GM23338 (cell line): ENCODE results near the gene NBAS. TPM values are rescaled to one million over a fixed set of nuclear protein-coding genes. Genes with fewer than 3 reads are reported as not detected.

Experiments used
- ATAC-seq: fragments of 200-7000 bp; cut with Tn5 transposase; 3 replicates; pipeline ENCODE4 v1.9.1; 2020
- DNase-seq: peaks from one replicate; pipeline ENCODE4 v3.0.0-alpha.2; 2015; ENCODE audit warnings: low spot score
- H2AFZ ChIP-seq: fragments of 200-600 bp; sonication (generic); 2 replicates; pipeline ENCODE4 v1.8.0; 2016; ENCODE audit warnings: antibody characterized with exemption, mild to moderate bottlenecking, moderate library complexity
- H3F3A ChIP-seq: fragments of 200-600 bp; sonication (generic); replicated peaks from 2 replicates; pipeline ENCODE4 v1.8.0; 2017; ENCODE audit warnings: antibody characterized with exemption, mixed run types, low read depth
- H3K27ac ChIP-seq: fragments of 200-600 bp; sonication (generic); 2 replicates; pipeline ENCODE4 v1.6.1; 2016; ENCODE audit warnings: low read depth
- H3K27me3 ChIP-seq: fragments of 200-600 bp; sonication (generic); 2 replicates; pipeline ENCODE4 v1.8.0; 2016; ENCODE audit warnings: mild to moderate bottlenecking, mixed run types, moderate library complexity; ENCODE audit not compliant: insufficient read depth
- H3K36me3 ChIP-seq: fragments of 200-600 bp; sonication (generic); 2 replicates; pipeline ENCODE4 v1.8.0; 2016; ENCODE audit warnings: mild to moderate bottlenecking; ENCODE audit not compliant: insufficient read depth
- H3K4me1 ChIP-seq: fragments of 200-600 bp; sonication (generic); 2 replicates; pipeline ENCODE4 v1.8.0; 2016; ENCODE audit warnings: mild to moderate bottlenecking, moderate library complexity; ENCODE audit not compliant: insufficient read depth
- H3K4me2 ChIP-seq: fragments of 200-600 bp; sonication (generic); 2 replicates; pipeline ENCODE4 v1.7.1; 2017; ENCODE audit warnings: mixed run types
- H3K4me3 ChIP-seq: fragments of 200-600 bp; sonication (generic); 2 replicates; pipeline ENCODE4 v1.6.1; 2016; ENCODE audit warnings: mixed run types
- H3K79me2 ChIP-seq: fragments of 200-600 bp; sonication (generic); replicated peaks from 2 replicates; pipeline ENCODE4 v1.8.0; 2017; ENCODE audit warnings: mild to moderate bottlenecking; ENCODE audit not compliant: insufficient read depth
- H3K9me2 ChIP-seq: fragments of 200-600 bp; sonication (generic); 2 replicates; pipeline ENCODE4 v1.8.0; 2017; ENCODE audit not compliant: insufficient read depth
- H4K20me1 ChIP-seq: fragments of 200-600 bp; sonication (generic); replicated peaks from 2 replicates; pipeline ENCODE4 v1.8.0; 2017; ENCODE audit warnings: mild to moderate bottlenecking; ENCODE audit not compliant: insufficient read depth
- H3K27ac Mint-ChIP-seq: 2 replicates; pipeline ENCODE4 v1.8.0; 2020; ENCODE audit warnings: inconsistent platforms, mild to moderate bottlenecking, moderate library complexity, mixed read lengths
- H3K27me3 Mint-ChIP-seq: 3 replicates; pipeline ENCODE4 v1.8.0; 2022; ENCODE audit warnings: low read depth, mild to moderate bottlenecking, moderate library complexity, mixed read lengths, inconsistent platforms; ENCODE audit not compliant: insufficient read depth, poor library complexity
- H3K36me3 Mint-ChIP-seq: 3 replicates; pipeline ENCODE4 v1.8.0; 2021; ENCODE audit warnings: low read depth, mild to moderate bottlenecking, inconsistent platforms, moderate library complexity, mixed read lengths
- H3K4me1 Mint-ChIP-seq: 3 replicates; pipeline ENCODE4 v1.8.0; 2020; ENCODE audit warnings: mild to moderate bottlenecking, inconsistent platforms, mixed read lengths
- H3K4me3 Mint-ChIP-seq: 3 replicates; pipeline ENCODE4 v1.8.0; 2021; ENCODE audit warnings: moderate library complexity, mild to moderate bottlenecking, inconsistent platforms, mixed read lengths
- H3K9me3 Mint-ChIP-seq: 3 replicates; pipeline ENCODE4 v1.8.0; 2020; ENCODE audit warnings: moderate library complexity, mild to moderate bottlenecking, inconsistent platforms, mixed read lengths
- CREB1 ChIP-seq: fragments of 250-450 bp; sonication (Bioruptor Pico); IDR thresholded peaks from 2 replicates; pipeline ENCODE4 v1.5.0; 2020; ENCODE audit warnings: low read depth, mild to moderate bottlenecking, moderate library complexity
- EZH2 ChIP-seq: fragments of 200-600 bp; sonication (generic); IDR thresholded peaks from one replicate; pipeline ENCODE4 v1.8.0; 2017; ENCODE audit warnings: antibody characterized with exemption, mild to moderate bottlenecking, low read depth; ENCODE audit not compliant: unreplicated experiment
- EZH2phosphoT487 ChIP-seq: fragments of 200-600 bp; sonication (generic); IDR thresholded peaks from one replicate; pipeline ENCODE4 v1.8.1; 2018; ENCODE audit warnings: antibody characterized with exemption; ENCODE audit not compliant: unreplicated experiment
- JUNB ChIP-seq: IDR thresholded peaks from one replicate; pipeline ENCODE4 v1.6.1; 2016; ENCODE audit warnings: antibody characterized with exemption; ENCODE audit not compliant: unreplicated experiment
- NANOG ChIP-seq: IDR thresholded peaks from 2 replicates; pipeline ENCODE4 v1.6.1; 2016; ENCODE audit warnings: antibody characterized with exemption, borderline replicate concordance
- STAT1 ChIP-seq: IDR thresholded peaks from one replicate; pipeline ENCODE4 v1.6.1; 2016; ENCODE audit warnings: antibody characterized with exemption; ENCODE audit not compliant: unreplicated experiment
- ZNF114 ChIP-seq: fragments of 250-450 bp; sonication (Bioruptor Pico); IDR thresholded peaks from 2 replicates; pipeline ENCODE4 v1.5.0; 2020; ENCODE audit warnings: mild to moderate bottlenecking, moderate library complexity
- ZNF331 ChIP-seq: fragments of 250-450 bp; sonication (Bioruptor Pico); IDR thresholded peaks from 2 replicates; pipeline ENCODE4 v1.5.0; 2020; ENCODE audit warnings: low read depth, mild to moderate bottlenecking, moderate library complexity
- polyA plus RNA-seq: library from polyadenylated mRNA; unstranded; fragments of >200 nt; fragmentation: Nextera tagmentation; extraction: Ambion mirVana; gene quantifications from 2 replicates; pipeline ENCODE4 v1.2.1, GENCODE V29; 2016
- total RNA-seq: library from RNA; depleted of rRNA; stranded (reverse); fragments of >200 nt; shearing (Covaris generic); gene quantifications from 2 replicates; pipeline ENCODE4 v1.2.3, GENCODE V29; 2014
- TF ChIP-seq, protein P1 (sequence below): IDR thresholded peaks from 2 replicates; pipeline ENCODE4 v1.6.1; 2016; ENCODE audit warnings: antibody characterized with exemption
- TF ChIP-seq, protein P2 (sequence below): fragments of 250-450 bp; sonication (Bioruptor Pico); IDR thresholded peaks from 2 replicates; pipeline ENCODE4 v1.5.0; 2020; ENCODE audit warnings: mild to moderate bottlenecking, moderate library complexity
- TF ChIP-seq, protein P3 (sequence below): IDR thresholded peaks from one replicate; pipeline ENCODE4 v1.6.1; 2018; ENCODE audit warnings: antibody characterized with exemption; ENCODE audit not compliant: unreplicated experiment
- TF ChIP-seq, protein P4 (sequence below), 2 experiments: fragments of 200-600 bp in 1 of 2; sonication (generic) in 1 of 2; conservative IDR thresholded peaks; 2 replicates each; pipeline versions ENCODE4 v1.5.1 to v1.6.1; 2016 to 2017; ENCODE audit warnings: antibody characterized with exemption in 2 of 2, low read depth in 2 of 2, mild to moderate bottlenecking in 2 of 2, moderate library complexity in 1 of 2

Gene NBAS
- total and polyA plus RNA-seq, 2 experiments from 2014 or later: 24.8 to 38.9 TPM

DNA sequence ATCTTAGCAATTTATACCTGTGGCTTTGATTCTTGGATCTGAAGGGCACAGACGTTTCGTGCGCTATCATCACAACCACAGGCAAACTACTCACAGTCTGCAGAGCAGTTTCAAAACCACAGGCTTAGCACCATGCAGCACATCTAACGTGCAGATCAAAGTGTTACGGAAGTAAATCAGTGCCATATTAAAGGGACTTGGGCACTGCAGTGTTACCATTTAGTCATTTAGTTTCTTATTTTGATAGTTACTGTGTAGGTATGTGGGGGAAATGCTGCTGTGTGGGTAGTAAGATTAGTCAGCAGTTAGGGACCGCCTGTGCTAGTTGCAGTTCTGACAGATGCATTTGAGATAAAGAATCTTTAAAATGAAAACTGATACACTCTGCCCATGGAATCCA lies 384.0 kb downstream of the NBAS start (continued):
- TF ChIP-seq, protein P1, sequence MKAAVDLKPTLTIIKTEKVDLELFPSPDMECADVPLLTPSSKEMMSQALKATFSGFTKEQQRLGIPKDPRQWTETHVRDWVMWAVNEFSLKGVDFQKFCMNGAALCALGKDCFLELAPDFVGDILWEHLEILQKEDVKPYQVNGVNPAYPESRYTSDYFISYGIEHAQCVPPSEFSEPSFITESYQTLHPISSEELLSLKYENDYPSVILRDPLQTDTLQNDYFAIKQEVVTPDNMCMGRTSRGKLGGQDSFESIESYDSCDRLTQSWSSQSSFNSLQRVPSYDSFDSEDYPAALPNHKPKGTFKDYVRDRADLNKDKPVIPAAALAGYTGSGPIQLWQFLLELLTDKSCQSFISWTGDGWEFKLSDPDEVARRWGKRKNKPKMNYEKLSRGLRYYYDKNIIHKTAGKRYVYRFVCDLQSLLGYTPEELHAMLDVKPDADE: no peak

DNA sequence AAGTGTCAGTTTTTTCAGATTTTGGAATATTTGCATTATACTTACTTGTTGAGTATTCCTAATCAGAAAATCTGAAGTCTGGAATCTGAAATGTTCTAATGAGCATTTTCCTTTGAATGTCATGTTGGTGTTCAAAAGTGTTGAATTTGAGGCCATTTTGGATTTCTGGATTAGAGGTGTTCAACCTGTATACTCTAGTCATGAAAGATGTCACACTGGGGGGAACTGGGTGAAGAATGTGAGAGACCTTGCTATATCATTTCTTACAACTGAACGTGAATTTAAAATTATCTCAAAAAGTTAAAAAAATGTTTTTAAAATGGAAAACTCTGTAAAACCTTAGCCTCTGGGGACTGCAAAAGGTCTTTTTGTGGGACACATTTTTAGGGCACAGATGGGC lies 384.5 kb downstream of the NBAS start:
- Mint-ChIP-seq H3K9me3 (no peaks in the 10 kb centered on the region), H3K4me1 (no peaks in the 10 kb centered on the region), H3K27ac (no peak overlapping the region), H3K27me3 (no peaks in the 10 kb centered on the region), H3K36me3 (no peaks in the 10 kb centered on the region), H3K4me3 (no peak overlapping the region)
- Histone ChIP-seq H3K79me2 (no peaks in the 10 kb centered on the region), H2AFZ (no peak overlapping the region), H3K4me3 (no peak overlapping the region), H3K36me3 (no peaks in the 10 kb centered on the region), H3K4me2 (no peak overlapping the region), H3F3A (no peaks in the 10 kb centered on the region), H4K20me1 (no peaks in the 10 kb centered on the region), H3K4me1 (no peaks in the 10 kb centered on the region), H3K27me3 (no peaks in the 10 kb centered on the region), H3K27ac (no peak overlapping the region), H3K9me2 (no peaks in the 10 kb centered on the region)
- no peak for DNase-seq
- no peak for ATAC-seq
- TF ChIP-seq CREB1 (no peak), ZNF331 (CRISPR knock-in tag) (no peak), ZNF114 (CRISPR knock-in tag) (no peak), NANOG (no peak), EZH2phosphoT487 (no peak), STAT1 (no peak), EZH2 (no peak), JUNB (no peak)
- TF ChIP-seq, protein P1: no peak
- TF ChIP-seq, protein P2, sequence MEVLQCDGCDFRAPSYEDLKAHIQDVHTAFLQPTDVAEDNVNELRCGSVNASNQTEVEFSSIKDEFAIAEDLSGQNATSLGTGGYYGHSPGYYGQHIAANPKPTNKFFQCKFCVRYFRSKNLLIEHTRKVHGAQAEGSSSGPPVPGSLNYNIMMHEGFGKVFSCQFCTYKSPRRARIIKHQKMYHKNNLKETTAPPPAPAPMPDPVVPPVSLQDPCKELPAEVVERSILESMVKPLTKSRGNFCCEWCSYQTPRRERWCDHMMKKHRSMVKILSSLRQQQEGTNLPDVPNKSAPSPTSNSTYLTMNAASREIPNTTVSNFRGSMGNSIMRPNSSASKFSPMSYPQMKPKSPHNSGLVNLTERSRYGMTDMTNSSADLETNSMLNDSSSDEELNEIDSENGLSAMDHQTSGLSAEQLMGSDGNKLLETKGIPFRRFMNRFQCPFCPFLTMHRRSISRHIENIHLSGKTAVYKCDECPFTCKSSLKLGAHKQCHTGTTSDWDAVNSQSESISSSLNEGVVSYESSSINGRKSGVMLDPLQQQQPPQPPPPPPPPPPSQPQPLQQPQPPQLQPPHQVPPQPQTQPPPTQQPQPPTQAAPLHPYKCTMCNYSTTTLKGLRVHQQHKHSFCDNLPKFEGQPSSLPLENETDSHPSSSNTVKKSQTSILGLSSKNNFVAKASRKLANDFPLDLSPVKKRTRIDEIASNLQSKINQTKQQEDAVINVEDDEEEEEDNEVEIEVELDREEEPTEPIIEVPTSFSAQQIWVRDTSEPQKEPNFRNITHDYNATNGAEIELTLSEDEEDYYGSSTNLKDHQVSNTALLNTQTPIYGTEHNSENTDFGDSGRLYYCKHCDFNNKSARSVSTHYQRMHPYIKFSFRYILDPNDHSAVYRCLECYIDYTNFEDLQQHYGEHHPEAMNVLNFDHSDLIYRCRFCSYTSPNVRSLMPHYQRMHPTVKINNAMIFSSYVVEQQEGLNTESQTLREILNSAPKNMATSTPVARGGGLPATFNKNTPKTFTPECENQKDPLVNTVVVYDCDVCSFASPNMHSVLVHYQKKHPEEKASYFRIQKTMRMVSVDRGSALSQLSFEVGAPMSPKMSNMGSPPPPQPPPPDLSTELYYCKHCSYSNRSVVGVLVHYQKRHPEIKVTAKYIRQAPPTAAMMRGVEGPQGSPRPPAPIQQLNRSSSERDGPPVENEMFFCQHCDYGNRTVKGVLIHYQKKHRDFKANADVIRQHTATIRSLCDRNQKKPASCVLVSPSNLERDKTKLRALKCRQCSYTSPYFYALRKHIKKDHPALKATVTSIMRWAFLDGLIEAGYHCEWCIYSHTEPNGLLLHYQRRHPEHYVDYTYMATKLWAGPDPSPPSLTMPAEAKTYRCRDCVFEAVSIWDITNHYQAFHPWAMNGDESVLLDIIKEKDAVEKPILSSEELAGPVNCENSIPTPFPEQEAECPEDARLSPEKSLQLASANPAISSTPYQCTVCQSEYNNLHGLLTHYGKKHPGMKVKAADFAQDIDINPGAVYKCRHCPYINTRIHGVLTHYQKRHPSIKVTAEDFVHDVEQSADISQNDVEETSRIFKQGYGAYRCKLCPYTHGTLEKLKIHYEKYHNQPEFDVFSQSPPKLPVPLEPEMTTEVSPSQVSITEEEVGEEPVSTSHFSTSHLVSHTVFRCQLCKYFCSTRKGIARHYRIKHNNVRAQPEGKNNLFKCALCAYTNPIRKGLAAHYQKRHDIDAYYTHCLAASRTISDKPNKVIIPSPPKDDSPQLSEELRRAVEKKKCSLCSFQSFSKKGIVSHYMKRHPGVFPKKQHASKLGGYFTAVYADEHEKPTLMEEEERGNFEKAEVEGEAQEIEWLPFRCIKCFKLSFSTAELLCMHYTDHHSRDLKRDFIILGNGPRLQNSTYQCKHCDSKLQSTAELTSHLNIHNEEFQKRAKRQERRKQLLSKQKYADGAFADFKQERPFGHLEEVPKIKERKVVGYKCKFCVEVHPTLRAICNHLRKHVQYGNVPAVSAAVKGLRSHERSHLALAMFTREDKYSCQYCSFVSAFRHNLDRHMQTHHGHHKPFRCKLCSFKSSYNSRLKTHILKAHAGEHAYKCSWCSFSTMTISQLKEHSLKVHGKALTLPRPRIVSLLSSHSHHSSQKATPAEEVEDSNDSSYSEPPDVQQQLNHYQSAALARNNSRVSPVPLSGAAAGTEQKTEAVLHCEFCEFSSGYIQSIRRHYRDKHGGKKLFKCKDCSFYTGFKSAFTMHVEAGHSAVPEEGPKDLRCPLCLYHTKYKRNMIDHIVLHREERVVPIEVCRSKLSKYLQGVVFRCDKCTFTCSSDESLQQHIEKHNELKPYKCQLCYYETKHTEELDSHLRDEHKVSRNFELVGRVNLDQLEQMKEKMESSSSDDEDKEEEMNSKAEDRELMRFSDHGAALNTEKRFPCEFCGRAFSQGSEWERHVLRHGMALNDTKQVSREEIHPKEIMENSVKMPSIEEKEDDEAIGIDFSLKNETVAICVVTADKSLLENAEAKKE (CRISPR knock-in tag): no peak
- TF ChIP-seq, protein P3, sequence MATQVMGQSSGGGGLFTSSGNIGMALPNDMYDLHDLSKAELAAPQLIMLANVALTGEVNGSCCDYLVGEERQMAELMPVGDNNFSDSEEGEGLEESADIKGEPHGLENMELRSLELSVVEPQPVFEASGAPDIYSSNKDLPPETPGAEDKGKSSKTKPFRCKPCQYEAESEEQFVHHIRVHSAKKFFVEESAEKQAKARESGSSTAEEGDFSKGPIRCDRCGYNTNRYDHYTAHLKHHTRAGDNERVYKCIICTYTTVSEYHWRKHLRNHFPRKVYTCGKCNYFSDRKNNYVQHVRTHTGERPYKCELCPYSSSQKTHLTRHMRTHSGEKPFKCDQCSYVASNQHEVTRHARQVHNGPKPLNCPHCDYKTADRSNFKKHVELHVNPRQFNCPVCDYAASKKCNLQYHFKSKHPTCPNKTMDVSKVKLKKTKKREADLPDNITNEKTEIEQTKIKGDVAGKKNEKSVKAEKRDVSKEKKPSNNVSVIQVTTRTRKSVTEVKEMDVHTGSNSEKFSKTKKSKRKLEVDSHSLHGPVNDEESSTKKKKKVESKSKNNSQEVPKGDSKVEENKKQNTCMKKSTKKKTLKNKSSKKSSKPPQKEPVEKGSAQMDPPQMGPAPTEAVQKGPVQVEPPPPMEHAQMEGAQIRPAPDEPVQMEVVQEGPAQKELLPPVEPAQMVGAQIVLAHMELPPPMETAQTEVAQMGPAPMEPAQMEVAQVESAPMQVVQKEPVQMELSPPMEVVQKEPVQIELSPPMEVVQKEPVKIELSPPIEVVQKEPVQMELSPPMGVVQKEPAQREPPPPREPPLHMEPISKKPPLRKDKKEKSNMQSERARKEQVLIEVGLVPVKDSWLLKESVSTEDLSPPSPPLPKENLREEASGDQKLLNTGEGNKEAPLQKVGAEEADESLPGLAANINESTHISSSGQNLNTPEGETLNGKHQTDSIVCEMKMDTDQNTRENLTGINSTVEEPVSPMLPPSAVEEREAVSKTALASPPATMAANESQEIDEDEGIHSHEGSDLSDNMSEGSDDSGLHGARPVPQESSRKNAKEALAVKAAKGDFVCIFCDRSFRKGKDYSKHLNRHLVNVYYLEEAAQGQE: no peak
- TF ChIP-seq, protein P4, sequence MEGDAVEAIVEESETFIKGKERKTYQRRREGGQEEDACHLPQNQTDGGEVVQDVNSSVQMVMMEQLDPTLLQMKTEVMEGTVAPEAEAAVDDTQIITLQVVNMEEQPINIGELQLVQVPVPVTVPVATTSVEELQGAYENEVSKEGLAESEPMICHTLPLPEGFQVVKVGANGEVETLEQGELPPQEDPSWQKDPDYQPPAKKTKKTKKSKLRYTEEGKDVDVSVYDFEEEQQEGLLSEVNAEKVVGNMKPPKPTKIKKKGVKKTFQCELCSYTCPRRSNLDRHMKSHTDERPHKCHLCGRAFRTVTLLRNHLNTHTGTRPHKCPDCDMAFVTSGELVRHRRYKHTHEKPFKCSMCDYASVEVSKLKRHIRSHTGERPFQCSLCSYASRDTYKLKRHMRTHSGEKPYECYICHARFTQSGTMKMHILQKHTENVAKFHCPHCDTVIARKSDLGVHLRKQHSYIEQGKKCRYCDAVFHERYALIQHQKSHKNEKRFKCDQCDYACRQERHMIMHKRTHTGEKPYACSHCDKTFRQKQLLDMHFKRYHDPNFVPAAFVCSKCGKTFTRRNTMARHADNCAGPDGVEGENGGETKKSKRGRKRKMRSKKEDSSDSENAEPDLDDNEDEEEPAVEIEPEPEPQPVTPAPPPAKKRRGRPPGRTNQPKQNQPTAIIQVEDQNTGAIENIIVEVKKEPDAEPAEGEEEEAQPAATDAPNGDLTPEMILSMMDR (conservative IDR thresholded peaks at IDR 0.05; ENCODE audit: low read depth in 2 of 2): no peak
